Mesothelial cell of epicardium (in vitro differentiated cells): ENCODE results near the gene TBC1D21. TPM values are rescaled to one million over a fixed set of nuclear protein-coding genes. Genes with fewer than 3 reads are reported as not detected.

ENCODE experiments used
- DNase-seq, 2 experiments: peaks; one replicate each; pipeline ENCODE4 v3.0.0; 2021; ENCODE audit warnings: low spot score in 2 of 2; ENCODE audit not compliant: unreplicated experiment in 2 of 2
- H3K27ac Mint-ChIP-seq: 2 replicates; pipeline ENCODE4 v1.8.0; 2021; ENCODE audit warnings: mixed read lengths
- H3K27me3 Mint-ChIP-seq: 2 replicates; pipeline ENCODE4 v1.8.0; 2021; ENCODE audit warnings: low read depth, mixed read lengths
- H3K36me3 Mint-ChIP-seq: 2 replicates; pipeline ENCODE4 v1.8.0; 2021; ENCODE audit warnings: mixed read lengths
- H3K4me1 Mint-ChIP-seq: 2 replicates; pipeline ENCODE4 v1.8.0; 2021; ENCODE audit warnings: mixed read lengths
- H3K4me3 Mint-ChIP-seq: 2 replicates; pipeline ENCODE4 v1.8.0; 2021; ENCODE audit warnings: mild to moderate bottlenecking, moderate library complexity, mixed read lengths
- H3K9me3 Mint-ChIP-seq: 2 replicates; pipeline ENCODE4 v1.8.0; 2021; ENCODE audit warnings: mixed read lengths
- total RNA-seq: library from RNA; stranded (reverse); gene quantifications from 3 replicates; pipeline ENCODE4 v1.2.1, GENCODE V29; 2021
- TF ChIP-seq, protein P1 (sequence below): fragments of 200-600 bp; sonication (generic); IDR thresholded peaks from one replicate; pipeline ENCODE4 v1.5.0; 2021; ENCODE audit warnings: antibody characterized with exemption; ENCODE audit not compliant: unreplicated experiment

Gene TBC1D21
- total RNA-seq, 1 donor from 2014 or later, result not detected

- Mint-ChIP-seq H3K27me3 (no peaks in the 10 kb centered on the region), H3K27ac (peak overlapping the region; percentile 88), H3K9me3 (peaks cover 7% of the 10 kb centered on the region), H3K36me3 (peaks cover 10% of the 10 kb centered on the region), H3K4me3 (peak overlapping the region; percentile 33), H3K4me1 (peaks cover 47% of the 10 kb centered on the region)
- TF ChIP-seq, protein P1, sequence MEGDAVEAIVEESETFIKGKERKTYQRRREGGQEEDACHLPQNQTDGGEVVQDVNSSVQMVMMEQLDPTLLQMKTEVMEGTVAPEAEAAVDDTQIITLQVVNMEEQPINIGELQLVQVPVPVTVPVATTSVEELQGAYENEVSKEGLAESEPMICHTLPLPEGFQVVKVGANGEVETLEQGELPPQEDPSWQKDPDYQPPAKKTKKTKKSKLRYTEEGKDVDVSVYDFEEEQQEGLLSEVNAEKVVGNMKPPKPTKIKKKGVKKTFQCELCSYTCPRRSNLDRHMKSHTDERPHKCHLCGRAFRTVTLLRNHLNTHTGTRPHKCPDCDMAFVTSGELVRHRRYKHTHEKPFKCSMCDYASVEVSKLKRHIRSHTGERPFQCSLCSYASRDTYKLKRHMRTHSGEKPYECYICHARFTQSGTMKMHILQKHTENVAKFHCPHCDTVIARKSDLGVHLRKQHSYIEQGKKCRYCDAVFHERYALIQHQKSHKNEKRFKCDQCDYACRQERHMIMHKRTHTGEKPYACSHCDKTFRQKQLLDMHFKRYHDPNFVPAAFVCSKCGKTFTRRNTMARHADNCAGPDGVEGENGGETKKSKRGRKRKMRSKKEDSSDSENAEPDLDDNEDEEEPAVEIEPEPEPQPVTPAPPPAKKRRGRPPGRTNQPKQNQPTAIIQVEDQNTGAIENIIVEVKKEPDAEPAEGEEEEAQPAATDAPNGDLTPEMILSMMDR, result no peak
- DNase-seq, result no peak
Observed at GRCh38 chr15:73923156-73923487, 49.8 kb downstream of the TBC1D21 start.

GRCh38 chr15:73923488-73924164 is 50.3 kb downstream of the TBC1D21 start:
- peaks cover 5% of the 10 kb centered on the region for H3K36me3 Mint-ChIP-seq
- peak overlapping the region; percentile 33 for H3K4me3 Mint-ChIP-seq
- peak overlapping the region; percentile 92 for H3K27ac Mint-ChIP-seq
- H3K9me3 Mint-ChIP-seq, result peaks cover 5% of the 10 kb centered on the region
- no peak for DNase-seq
- peaks cover 50% of the 10 kb centered on the region for H3K4me1 Mint-ChIP-seq
- TF ChIP-seq, protein P1, result no peak
- H3K27me3 Mint-ChIP-seq, result no peaks in the 10 kb centered on the region

DNA sequence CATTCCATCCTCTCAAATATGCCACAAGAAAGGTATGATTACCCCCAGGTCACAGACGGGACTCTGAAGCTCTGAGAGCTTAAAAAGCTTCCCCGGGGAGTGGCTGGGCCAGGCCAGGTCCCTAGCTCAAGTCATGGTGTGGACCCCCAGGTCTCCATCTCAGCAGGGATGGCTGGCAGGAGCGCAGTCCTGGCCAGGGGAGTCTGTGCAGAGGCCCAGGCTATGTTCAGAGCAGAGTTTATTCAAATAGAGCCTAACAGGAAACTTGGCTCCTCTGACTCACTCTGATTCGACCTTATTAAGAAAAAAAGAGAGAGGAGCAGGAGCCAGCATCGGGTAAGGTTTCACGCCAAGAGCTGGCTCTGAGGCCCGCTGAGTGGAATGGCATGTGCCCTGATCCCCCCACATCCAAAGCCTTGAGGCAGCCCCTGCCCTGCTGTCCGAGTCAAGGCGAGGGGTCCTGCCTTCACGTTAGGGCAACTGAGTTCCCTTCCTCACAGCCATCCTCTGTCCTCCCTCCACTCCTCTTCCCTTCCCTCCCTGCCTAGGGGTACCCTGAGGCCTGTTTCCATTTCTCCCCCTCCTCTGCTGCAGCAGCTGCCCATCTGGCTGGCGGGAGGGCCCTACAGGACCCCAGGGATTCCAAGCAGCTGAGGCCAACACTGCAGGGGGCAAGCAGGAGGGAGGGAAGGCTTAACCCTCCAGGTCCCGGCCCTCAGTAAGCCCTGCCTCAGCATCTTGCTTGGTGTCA is 51.0 kb downstream of the TBC1D21 start:
- no peak overlapping the region for H3K4me3 Mint-ChIP-seq

GRCh38 chr15:73925848-73926218 is 52.5 kb downstream of the TBC1D21 start:
- Mint-ChIP-seq H3K4me1 (peaks cover 61% of the 10 kb centered on the region), H3K9me3 (no peaks in the 10 kb centered on the region), H3K36me3 (no peaks in the 10 kb centered on the region), H3K27ac (peak overlapping the region; percentile 30), H3K27me3 (no peaks in the 10 kb centered on the region), H3K4me3 (peak overlapping the region; percentile 74)
- TF ChIP-seq, protein P1, result no peak
- DNase-seq, result no peak

More for the DNA sequence above, 51.0 kb downstream of the TBC1D21 start:
- no peaks in the 10 kb centered on the region for H3K27me3 Mint-ChIP-seq
- peaks cover 57% of the 10 kb centered on the region for H3K4me1 Mint-ChIP-seq
- no peaks in the 10 kb centered on the region for H3K9me3 Mint-ChIP-seq
- peak overlapping the region; percentile 92 for H3K27ac Mint-ChIP-seq
- no peaks in the 10 kb centered on the region for H3K36me3 Mint-ChIP-seq
- TF ChIP-seq, protein P1, result no peak
- DNase-seq, result no peak

DNA sequence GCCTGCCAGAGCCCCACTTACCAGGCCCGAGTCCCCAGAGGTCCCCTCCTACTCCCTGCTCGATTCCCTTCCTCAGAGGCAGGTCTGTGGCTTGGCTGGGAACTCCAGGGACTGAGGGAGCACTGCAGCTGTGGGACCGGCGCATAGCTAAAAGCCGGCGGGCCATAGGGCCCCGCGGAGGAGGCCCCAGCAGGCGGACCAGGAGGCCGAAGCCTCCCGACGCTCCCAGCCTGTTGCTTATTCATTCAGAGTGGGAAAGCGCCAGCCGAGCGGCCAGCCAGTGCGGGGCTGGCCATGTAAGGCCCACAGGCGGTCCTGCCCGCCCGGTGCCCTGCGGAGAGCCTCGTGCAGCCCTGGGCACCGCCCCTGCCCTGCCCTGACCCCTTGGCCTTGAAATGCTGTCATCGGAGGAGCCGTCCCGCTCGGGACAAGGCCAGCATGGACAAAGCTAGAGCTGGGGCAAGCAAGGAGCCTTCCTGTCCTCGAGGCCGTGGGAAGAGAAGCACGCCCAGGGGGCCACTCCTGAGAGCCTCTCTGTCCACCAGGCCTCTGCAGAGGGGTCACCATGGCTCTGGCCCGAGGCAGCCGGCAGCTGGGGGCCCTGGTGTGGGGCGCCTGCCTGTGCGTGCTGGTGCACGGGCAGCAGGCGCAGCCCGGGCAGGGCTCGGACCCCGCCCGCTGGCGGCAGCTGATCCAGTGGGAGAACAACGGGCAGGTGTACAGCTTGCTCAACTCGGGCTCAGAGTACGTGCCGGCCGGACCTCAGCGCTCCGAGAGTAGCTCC is 53.0 kb downstream of the TBC1D21 start, which contains the start of gene LOXL1:
LOXL1 (plus strand) TSS at position 244 of the 784 bp plus-strand sequence; CDS start at position 566, 322 bp downstream.
- peak within 1 kb of the TSS; percentile 74 for H3K4me3 Mint-ChIP-seq
- no peaks in the 10 kb centered on the region for H3K27me3 Mint-ChIP-seq
- peak within 1 kb of the TSS; percentile 56 for H3K27ac Mint-ChIP-seq
- H3K36me3 Mint-ChIP-seq, result no peaks in the 10 kb centered on the region
- H3K9me3 Mint-ChIP-seq, result no peaks in the 10 kb centered on the region
- peaks cover 62% of the 10 kb centered on the region for H3K4me1 Mint-ChIP-seq
- peak; percentile 40 to 65 for DNase-seq
- TF ChIP-seq, protein P1, result no peak
